NCI-H1417 (cell line): ENCODE results near the gene PCDH9.

Experiments used
- DNase-seq, 3 experiments: peaks; one replicate each; lab custom pipeline; 2025; lab: John Stamatoyannopoulos, UW

PCDH9 gene

GRCh38 chr13:67224148-67224846 lies 5.8 kb downstream of the PCDH9 start:
- peak; percentile 78 to 95 (median 79) for DNase-seq

DNA sequence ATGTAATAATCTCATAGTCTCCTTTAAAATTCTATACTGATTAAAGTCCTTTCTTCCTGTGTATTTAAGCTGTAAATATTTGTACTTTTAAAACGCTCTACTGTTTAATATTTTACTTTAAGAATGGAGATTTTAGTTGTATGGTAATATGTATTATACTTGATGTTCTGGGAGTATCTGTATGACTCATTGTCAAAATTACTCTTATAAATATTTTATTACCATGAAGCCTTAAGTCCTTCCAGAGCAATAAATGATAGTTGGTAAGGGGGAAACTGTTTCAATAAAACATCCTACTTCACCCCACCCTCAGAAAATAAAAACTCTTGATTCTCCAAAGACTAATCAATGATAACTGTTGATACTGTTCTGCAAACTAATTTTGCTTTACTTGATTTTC lies 6.4 kb downstream of the PCDH9 start:
- no peak for DNase-seq

DNA sequence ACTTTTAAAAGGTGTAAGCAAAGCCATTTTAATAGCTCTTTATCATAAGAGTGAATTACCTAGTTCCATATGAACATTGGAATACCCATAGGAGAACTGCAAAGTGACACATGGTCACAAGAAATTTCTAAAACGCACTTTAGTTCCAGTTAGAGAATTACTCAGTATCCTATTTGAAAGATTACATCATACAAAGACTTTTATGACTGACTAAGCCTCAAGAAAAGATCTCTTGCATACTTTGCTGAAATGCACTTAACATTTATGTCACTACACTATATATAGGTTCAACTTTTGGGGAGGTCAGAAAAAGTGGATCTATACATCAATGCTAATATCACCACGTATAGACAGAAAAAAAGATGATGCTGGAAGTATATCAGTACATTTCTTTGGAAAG lies 7.1 kb downstream of the PCDH9 start:
- no peak for DNase-seq

DNA sequence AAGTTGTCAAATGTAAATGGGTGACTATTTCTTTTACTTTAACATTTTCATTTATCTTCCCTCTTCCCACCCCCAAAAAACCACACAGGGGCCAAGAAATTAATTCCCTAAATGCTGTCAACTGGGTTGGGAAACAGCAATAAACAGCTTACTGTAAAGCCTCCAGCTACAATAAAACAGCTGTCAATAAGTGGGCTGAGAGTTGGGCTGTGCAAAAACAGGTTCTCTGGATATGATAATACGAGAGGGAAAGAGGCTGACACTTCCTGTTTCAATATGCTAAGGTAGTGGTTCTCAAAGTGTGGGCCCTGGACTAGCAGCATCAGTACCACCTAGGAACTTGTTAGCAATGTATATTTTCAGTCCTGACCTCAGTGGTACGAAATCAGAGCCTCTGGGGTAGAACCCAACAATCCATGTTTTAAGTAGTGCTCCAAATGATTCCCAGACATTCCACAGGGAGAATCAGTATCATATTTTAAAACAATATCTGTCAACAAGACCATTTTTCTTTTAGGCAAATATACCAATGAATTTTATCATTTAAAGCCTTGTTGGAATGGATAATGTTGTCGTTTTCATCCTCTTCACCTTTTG lies 8.4 kb downstream of the PCDH9 start:
- peak in 1 of 3 experiments; percentile 46 for DNase-seq

DNA sequence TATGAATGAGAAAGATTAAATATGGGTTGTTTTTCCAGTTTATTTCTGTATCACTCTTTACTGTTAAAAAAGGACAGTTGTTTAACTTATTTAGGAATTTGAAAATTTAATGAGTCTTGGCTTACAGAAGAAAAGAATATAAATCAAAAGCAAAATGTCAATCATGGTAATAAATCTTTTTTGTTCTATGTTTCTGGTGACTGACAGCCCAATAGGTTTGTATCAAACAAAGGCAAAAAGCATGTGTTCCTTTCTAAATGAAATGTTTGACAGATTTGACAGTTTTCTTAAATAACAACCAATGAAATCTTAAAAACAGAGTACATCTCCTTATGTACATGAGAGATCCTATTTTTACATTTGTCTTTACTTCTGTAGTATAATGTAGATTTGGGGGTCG lies 11.0 kb downstream of the PCDH9 start:
- DNase-seq, result no peak

- peak in 1 of 3 experiments; percentile 66 for DNase-seq
Measured at GRCh38 chr13:67217880-67218279, 12.3 kb downstream of the PCDH9 start.

DNA sequence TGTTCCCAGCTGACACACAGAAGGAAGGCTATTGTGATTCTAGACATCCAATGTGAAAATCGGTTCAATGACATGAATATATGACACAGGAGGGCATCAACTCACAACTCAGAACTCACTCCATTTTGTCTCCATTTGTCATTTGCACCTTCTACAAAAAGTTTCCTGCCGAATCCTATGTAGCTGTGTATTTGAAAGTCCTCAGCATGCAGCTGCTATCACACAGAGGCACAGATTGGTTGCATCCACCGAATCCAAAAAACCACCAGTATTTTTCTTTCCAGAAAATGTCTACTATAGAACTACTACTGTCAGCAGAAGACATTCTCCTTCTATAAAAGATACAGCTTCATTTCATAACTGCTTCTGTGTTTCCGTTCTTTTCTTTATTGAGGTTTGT lies 13.3 kb downstream of the PCDH9 start:
- DNase-seq, result peak in 1 of 3 experiments; percentile 54

- DNase-seq, result no peak
Measured at GRCh38 chr13:67210208-67210607, 19.9 kb downstream of the PCDH9 start.

GRCh38 chr13:67208552-67208951 lies 21.6 kb downstream of the PCDH9 start:
- no peak for DNase-seq

- peak in 2 of 3 experiments; percentile 51 to 54 for DNase-seq
Measured at GRCh38 chr13:67204764-67205163, 25.4 kb downstream of the PCDH9 start.

GRCh38 chr13:67200605-67201004 lies 29.5 kb downstream of the PCDH9 start:
- peak in 1 of 3 experiments; percentile 31 for DNase-seq

GRCh38 chr13:67200183-67200582 lies 30.0 kb downstream of the PCDH9 start:
- no peak for DNase-seq

DNA sequence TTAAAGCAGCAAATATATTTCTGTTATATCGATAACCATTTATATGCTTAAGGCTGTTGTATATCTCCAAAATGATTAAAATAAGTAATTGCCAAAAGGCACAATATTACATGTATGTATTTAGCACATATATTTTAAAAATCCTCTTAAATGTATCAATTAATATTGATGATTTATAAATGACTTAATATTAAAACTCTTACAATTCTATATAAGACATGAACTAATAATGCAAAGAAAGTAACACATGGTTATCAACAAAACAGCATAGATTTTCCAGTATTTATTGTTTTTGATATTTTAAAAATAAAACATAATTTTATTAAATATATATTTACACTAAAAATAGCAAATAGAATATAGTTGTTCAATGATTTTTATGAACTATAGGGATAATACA lies 32.4 kb downstream of the PCDH9 start:
- no peak for DNase-seq

- no peak for DNase-seq
Measured at GRCh38 chr13:67193979-67194378, 36.2 kb downstream of the PCDH9 start.

DNA sequence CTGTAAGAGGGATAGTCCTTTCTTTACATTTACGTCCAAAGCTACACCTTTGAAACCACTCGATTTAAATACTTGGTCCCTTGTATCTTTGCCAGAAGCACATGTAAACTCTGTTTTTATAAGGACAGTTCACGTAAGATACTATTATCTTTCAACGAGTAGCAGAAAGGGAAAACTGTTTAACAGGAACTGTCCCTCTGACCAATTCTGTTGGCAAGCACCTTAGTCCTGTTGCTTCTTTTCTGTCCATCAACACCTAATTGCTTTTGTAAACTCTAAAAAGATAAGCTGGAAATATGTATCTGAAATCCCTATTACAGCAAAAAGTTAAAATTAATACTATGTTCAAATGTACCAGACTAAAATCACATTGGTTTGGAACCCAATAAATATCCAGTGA lies 37.4 kb downstream of the PCDH9 start:
- DNase-seq, result no peak

- no peak for DNase-seq
Measured at GRCh38 chr13:67186995-67187569, 43.1 kb downstream of the PCDH9 start.

DNA sequence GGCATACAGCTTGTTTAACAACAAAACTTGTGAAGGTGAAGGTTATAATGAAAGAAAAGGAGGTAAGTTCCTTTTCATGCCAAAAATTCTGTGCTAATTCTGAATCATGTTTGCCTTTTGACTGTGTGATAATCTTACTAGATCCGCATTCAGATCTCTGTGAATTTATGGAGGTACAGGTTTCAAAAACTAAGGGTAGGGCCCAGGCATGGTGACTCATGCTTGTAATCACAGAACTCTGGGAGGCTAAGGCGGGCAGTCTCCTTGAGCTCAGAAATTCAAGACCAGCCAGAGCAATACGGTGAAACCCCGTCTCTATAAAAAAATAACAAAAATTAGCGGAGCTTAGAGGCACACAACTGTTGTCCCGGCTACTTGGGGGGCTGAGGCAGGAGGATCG lies 45.9 kb downstream of the PCDH9 start:
- DNase-seq, result no peak

- no peak for DNase-seq
Measured at GRCh38 chr13:67183151-67183550, 47.0 kb downstream of the PCDH9 start.

DNA sequence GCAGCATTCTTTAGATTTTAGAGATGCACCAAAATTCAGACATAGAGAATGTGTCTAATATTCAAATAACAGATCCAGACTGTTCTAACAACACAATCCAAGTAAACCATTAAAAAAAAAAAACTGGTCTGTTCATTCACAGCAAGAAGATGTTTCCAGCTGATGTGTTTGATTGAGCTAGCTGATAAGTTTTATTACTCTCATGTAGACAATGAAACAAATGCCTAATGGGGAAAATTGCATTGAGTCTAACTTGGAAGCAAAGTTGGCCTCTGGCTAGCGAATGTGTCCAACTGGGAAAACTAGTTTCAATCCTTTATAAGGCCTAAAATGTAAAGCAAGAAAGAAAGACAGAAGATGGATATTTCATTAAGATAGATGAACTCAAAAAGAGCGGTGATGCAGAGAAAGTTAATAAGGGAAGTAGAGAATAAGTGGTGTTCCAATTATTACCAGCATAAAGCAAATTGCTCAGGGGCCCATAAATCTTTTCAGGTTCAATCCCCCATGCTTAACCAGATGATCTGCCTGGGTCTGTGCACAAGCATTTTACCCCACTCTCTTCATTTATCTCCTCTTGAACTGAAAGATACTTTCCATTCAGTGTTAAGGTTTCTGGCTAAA lies 54.2 kb downstream of the PCDH9 start:
- DNase-seq, result peak in 1 of 3 experiments; percentile 63

GRCh38 chr13:67168384-67168783 lies 61.8 kb downstream of the PCDH9 start:
- no peak for DNase-seq

- DNase-seq, result no peak
Measured at GRCh38 chr13:67167420-67167819, 62.7 kb downstream of the PCDH9 start.

- no peak for DNase-seq
Measured at GRCh38 chr13:67161176-67161575, 69.0 kb downstream of the PCDH9 start.

GRCh38 chr13:67158903-67159302 lies 71.2 kb downstream of the PCDH9 start:
- no peak for DNase-seq
